Neutrophil (primary cell): ENCODE measurements around the gene MYO7B.

Experiments used
- H3K27ac ChIP-seq: fragments of 200-600 bp; sonication (generic); 2 replicates; pipeline ENCODE4 v1.5.1; 2016; ENCODE audit warnings: mild to moderate bottlenecking, moderate library complexity
- H3K27me3 ChIP-seq: fragments of 200-600 bp; sonication (generic); 2 replicates; pipeline ENCODE4 v1.6.0; 2016; ENCODE audit warnings: mild to moderate bottlenecking
- H3K36me3 ChIP-seq: fragments of 200-600 bp; sonication (generic); 2 replicates; pipeline ENCODE4 v1.5.1; 2017
- H3K4me1 ChIP-seq, 2 experiments: fragments of 200-600 bp in 1 of 2; sonication (generic) in 1 of 2; 1 replicate in 1 of 2; 2 replicates in 1 of 2; pipeline versions ENCODE4 v1.5.1 to v1.6.1; 2013 to 2016; ENCODE audit warnings: low read depth in 1 of 2, low read length in 1 of 2, mild to moderate bottlenecking in 1 of 2, moderate library complexity in 1 of 2; ENCODE audit not compliant: control insufficient read depth in 1 of 2, insufficient read depth in 1 of 2
- H3K4me3 ChIP-seq, 2 experiments: fragments of 200-600 bp in 1 of 2; sonication (generic) in 1 of 2; 1 replicate in 1 of 2; 2 replicates in 1 of 2; pipeline ENCODE4 v1.5.1; 2013 to 2016; ENCODE audit warnings: low read depth in 1 of 2, low read length in 1 of 2, mild to moderate bottlenecking in 1 of 2, moderate library complexity in 1 of 2
- H3K9me3 ChIP-seq: fragments of 200-600 bp; sonication (generic); 2 replicates; pipeline ENCODE4 v1.5.1; 2016
- TF ChIP-seq, protein P1 (sequence below): fragments of 200-600 bp; sonication (generic); IDR thresholded peaks from 2 replicates; pipeline ENCODE4 v1.5.1; 2016; ENCODE audit warnings: antibody characterized with exemption

Gene MYO7B

DNA sequence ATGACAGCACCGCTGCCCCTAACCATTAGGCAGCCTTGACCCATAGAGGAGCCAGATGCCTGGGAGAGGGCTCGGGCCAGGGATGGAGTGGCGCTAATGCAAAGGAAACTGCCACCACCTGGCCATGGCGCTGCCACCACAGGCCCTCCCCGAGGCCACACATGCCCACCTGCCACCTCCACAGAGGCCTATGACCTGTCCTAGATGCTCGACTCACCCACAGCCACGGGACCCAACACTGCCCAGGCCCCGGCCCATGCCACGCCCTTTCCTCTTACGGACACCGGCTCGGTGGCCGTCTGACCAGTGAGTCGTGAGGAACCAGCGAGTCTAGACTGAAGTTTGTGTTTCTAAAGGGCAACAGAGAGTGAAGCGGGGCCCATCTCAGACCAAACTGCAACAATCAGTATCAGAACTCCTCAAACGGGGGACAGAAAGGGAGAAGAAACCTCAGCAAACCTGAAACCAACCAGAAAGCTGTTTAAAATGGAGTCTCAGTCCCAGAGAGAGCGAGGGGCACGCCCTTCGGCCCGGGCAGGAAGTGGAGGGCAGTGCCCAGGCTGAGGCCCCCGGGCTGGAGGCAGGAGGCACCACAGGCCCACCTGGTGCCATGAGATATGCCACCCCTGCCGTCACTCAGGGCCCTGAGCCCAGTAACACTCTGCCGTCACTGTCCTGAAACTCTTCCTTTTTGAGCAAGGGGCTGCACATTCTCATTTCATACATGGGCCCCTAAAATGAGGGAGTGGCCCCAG lies 111.2 kb downstream of the MYO7B start:
- Histone ChIP-seq H3K4me3 (no peak overlapping the region), H3K27me3 (no peaks in the 10 kb centered on the region), H3K9me3 (no peaks in the 10 kb centered on the region), H3K4me1 (peaks cover 15 to 32% of the 10 kb centered on the region in 2 experiments), H3K27ac (no peak overlapping the region), H3K36me3 (no peaks in the 10 kb centered on the region)
- TF ChIP-seq, protein P1, sequence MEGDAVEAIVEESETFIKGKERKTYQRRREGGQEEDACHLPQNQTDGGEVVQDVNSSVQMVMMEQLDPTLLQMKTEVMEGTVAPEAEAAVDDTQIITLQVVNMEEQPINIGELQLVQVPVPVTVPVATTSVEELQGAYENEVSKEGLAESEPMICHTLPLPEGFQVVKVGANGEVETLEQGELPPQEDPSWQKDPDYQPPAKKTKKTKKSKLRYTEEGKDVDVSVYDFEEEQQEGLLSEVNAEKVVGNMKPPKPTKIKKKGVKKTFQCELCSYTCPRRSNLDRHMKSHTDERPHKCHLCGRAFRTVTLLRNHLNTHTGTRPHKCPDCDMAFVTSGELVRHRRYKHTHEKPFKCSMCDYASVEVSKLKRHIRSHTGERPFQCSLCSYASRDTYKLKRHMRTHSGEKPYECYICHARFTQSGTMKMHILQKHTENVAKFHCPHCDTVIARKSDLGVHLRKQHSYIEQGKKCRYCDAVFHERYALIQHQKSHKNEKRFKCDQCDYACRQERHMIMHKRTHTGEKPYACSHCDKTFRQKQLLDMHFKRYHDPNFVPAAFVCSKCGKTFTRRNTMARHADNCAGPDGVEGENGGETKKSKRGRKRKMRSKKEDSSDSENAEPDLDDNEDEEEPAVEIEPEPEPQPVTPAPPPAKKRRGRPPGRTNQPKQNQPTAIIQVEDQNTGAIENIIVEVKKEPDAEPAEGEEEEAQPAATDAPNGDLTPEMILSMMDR: no peak

DNA sequence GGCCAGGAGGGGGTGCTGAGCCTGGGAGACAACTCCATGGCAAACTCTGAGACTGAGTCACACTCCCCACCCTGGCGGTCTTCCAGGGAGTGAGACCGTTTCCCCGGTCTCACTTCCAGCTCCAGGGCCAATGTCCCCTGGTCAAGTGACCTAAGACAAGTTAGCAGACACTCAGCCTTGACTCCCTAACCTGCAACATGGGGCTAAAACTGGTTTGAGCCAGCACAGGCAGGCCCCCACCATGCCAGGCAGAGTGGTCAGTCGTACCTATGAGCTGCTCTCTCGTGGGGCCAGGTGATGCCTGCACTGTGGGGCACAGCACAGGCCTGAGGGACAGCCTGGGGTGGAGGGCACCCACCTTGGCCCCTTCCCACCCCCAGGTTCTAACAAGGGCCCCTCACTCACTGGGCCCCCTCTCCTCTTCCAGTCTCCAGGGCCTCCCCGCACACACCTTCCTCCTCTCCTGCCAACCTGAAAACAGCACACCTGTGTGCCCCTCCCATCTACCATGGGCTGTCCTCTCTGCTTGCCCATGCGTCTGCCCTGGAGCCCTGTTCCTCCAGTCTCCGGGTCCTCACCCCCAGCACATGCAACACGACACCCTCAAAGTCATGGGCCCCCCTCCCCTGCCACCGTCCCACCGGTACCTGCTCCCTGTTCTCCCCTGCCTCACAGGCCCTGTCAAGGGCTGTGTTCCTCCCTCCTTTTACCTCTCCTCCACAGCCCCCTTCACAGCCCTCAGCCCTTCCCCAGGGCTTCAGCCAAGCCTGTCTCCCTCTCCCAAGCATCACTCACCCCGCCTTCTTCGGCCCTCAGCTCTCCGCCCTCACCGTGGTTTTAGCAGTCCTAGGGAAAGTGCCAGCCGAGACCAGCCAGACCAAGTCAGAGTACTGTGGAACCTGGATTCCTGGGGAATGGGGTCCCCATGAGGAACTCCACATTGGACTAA lies 112.0 kb downstream of the MYO7B start:
- H3K4me1 ChIP-seq: peaks cover 9 to 26% of the 10 kb centered on the region in 2 experiments
- TF ChIP-seq, protein P1: no peak

GRCh38 chr2:127648321-127648720 lies 112.8 kb downstream of the MYO7B start:
- H3K9me3 ChIP-seq: no peaks in the 10 kb centered on the region
- peaks cover 9 to 26% of the 10 kb centered on the region in 2 experiments for H3K4me1 ChIP-seq
- no peak overlapping the region for H3K4me3 ChIP-seq
- H3K27me3 ChIP-seq: no peaks in the 10 kb centered on the region
- no peak overlapping the region for H3K27ac ChIP-seq
- TF ChIP-seq, protein P1: no peak
- no peaks in the 10 kb centered on the region for H3K36me3 ChIP-seq

More for the DNA sequence above, 112.0 kb downstream of the MYO7B start:
- Histone ChIP-seq H3K36me3 (no peaks in the 10 kb centered on the region), H3K27me3 (no peaks in the 10 kb centered on the region), H3K27ac (no peak overlapping the region), H3K4me3 (no peak overlapping the region), H3K9me3 (no peaks in the 10 kb centered on the region)

DNA sequence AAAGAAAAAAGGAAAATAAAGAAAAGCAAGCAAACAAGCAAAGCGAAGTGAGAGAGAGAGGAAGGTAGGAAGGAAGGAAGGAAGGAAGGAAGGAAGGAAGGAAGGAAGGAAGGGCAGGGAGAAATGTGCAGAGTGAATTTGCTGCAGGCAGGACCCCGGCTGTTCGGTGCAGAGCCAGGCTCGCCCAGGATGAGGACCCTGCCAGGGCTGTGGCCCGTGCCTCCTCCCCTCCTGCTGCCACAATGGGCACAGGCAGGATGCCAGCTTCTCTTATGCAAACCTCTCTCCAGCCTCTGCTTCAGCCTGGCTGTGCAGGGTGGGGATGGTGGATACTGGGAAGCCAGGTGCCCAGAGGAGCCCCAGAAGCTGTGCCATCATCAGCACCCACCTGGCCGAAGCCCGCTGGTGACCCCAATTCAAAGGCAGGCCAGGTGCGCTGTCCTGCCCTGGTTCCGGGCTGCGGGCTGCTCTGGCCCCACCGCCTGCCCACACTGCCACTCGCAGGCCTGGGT lies 113.7 kb downstream of the MYO7B start:
- H3K4me1 ChIP-seq: peaks cover 9 to 26% of the 10 kb centered on the region in 2 experiments
- no peaks in the 10 kb centered on the region for H3K9me3 ChIP-seq
- H3K4me3 ChIP-seq: peak overlapping the region; percentile 6 to 35
- H3K36me3 ChIP-seq: no peaks in the 10 kb centered on the region
- H3K27ac ChIP-seq: peak overlapping the region; percentile 51
- no peaks in the 10 kb centered on the region for H3K27me3 ChIP-seq
- TF ChIP-seq, protein P1: no peak

- H3K27me3 ChIP-seq: no peaks in the 10 kb centered on the region
- no peaks in the 10 kb centered on the region for H3K9me3 ChIP-seq
- peak overlapping the region; percentile 6 to 35 for H3K4me3 ChIP-seq
- no peaks in the 10 kb centered on the region for H3K36me3 ChIP-seq
- H3K4me1 ChIP-seq: peaks cover 9 to 26% of the 10 kb centered on the region in 2 experiments
- H3K27ac ChIP-seq: peak overlapping the region; percentile 51
- TF ChIP-seq, protein P1: peak; percentile 72
These were observed 114.2 kb downstream of the MYO7B start for GRCh38 chr2:127649684-127650040.
